Lower leg skin (tissue), 4 donors: ENCODE results near the gene PARP9. TPM values are rescaled to one million over a fixed set of nuclear protein-coding genes. Genes with fewer than 3 reads are reported as not detected.

Experiments used
- DNase-seq, 2 donors: peaks; one replicate each; pipeline ENCODE4 v3.0.0-alpha.2; 2019; ENCODE audit warnings: low spot score in 2 of 2
- H3K4me3 ChIP-seq: fragments of 200-600 bp; sonication (generic); 2 replicates; pipeline ENCODE4 v1.5.1; 2017; ENCODE audit warnings: mild to moderate bottlenecking, low read depth; ENCODE audit not compliant: poor library complexity, severe bottlenecking
- POLR2A ChIP-seq, 2 donors: fragments of 450-650 bp; IDR thresholded peaks; one replicate each; pipeline ENCODE4 v1.6.1; 2016 to 2017; ENCODE audit warnings: antibody characterized with exemption in 2 of 2, mild to moderate bottlenecking in 1 of 2, moderate library complexity in 1 of 2
- WGBS, 2 donors: methylation state at CpG; one replicate each; pipeline ENCODE4 v1.1.5; 2018; 5-methylcytosine and 5-hydroxymethylcytosine counted together
- intact Hi-C: fragments of 100-400 bp; cut with DNase I; formaldehyde crosslinking; loops from one replicate; pipeline ENCODE4 v1.15.0; 2023; ENCODE audit warnings: low total_unique reads
- total RNA-seq, 4 donors: library from RNA; depleted of rRNA; stranded (reverse); fragments of >200 nt; gene quantifications; one replicate each; pipeline ENCODE4 v1.1.0, GENCODE V29; 2016
- TF ChIP-seq, protein P1 (sequence below), 3 donors: fragments of 450-650 bp; IDR thresholded peaks; one replicate each; pipeline ENCODE4 v1.5.1; 2016; ENCODE audit warnings: antibody characterized with exemption in 3 of 3, mild to moderate bottlenecking in 3 of 3, moderate library complexity in 2 of 3

The PARP9 gene
- total RNA-seq = 10 to 100 TPM in 1 of 4 donors, 1 to 10 TPM in 3; 4.9 to 10.1 (median 7.3) TPM

DNA sequence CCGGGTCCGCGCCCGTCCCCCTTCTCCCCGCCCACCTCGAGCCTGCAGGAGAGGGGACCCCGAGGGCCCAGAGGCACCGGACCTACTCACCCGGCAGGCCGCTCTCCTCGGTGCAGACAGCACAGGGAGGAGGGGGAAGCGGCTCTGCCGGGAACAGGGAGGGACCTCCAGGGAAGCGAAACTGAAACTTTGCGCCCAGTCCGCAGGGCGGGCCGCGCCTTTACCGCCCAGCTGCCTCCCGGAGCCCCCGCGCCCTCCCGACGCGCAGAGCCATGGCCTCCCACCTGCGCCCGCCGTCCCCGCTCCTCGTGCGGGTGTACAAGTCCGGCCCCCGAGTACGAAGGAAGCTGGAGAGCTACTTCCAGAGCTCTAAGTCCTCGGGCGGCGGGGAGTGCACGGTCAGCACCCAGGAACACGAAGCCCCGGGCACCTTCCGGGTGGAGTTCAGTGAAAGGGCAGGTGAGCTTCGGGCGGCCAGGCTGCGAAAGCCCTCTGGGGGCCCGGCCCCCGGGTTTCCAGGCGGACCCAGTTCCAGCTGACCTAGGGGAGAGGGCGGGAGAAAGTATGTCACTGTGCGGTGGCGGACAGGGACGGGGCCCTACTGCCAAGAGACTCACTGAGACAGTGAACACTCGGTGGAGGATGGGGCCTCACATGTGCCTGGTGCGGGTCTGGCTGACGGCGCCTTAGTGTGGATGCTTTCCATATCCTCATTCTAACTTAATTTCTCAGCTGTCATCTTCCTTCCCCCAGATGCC is at the start of gene PARP9, which contains the start of gene DTX3L:
Gene PARP9, minus strand, starts transcription at position 146 of the 758 bp plus-strand sequence. CDS start 4,680 bp downstream, outside the sequence.
Gene DTX3L, plus strand, starts transcription at position 184 of the 758 bp plus-strand sequence. Its CDS starts 89 bp downstream, at position 273.
- DNase-seq = peak; percentile 69 to 95
- 1% methylated on average over 38 to 54 of the region's 56 CpGs for WGBS, 2 donors
- intact Hi-C loops = no loop called here

DNA sequence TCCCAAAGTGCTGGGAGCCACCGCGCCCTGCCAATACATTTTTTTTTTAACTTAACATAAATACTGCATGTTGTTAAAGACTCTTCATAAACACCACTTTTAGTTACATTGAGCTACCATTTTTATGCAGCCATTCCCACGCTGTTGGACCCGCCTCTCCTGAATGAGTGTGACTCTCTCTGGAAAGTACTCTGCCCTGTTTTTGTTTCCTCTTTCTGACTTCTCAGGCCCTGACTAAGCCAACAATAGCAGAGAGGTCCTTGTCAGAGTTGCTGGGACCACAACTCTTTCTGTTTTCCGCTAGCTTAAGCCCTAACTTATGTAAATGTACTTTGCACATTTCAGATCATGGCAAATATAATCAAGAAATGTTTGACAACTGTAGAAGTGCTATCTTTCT is 48.6 kb upstream of the PARP9 start:
- TF ChIP-seq, protein P1, sequence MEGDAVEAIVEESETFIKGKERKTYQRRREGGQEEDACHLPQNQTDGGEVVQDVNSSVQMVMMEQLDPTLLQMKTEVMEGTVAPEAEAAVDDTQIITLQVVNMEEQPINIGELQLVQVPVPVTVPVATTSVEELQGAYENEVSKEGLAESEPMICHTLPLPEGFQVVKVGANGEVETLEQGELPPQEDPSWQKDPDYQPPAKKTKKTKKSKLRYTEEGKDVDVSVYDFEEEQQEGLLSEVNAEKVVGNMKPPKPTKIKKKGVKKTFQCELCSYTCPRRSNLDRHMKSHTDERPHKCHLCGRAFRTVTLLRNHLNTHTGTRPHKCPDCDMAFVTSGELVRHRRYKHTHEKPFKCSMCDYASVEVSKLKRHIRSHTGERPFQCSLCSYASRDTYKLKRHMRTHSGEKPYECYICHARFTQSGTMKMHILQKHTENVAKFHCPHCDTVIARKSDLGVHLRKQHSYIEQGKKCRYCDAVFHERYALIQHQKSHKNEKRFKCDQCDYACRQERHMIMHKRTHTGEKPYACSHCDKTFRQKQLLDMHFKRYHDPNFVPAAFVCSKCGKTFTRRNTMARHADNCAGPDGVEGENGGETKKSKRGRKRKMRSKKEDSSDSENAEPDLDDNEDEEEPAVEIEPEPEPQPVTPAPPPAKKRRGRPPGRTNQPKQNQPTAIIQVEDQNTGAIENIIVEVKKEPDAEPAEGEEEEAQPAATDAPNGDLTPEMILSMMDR (IDR thresholded peaks at IDR 0.05) = no peak
- TF ChIP-seq POLR2A (IDR thresholded peaks at IDR 0.05) = no peak
- WGBS, 2 donors = 93 to 95% methylated on average over 5 of the region's 5 CpGs
- no peak overlapping the region for H3K4me3 ChIP-seq
- no peak for DNase-seq
- intact Hi-C loops = no loop called here

More for the DNA sequence above, at the start of gene PARP9, which contains the start of gene DTX3L:
- TF ChIP-seq POLR2A (IDR thresholded peaks at IDR 0.05) = no peak
- TF ChIP-seq, protein P1 (IDR thresholded peaks at IDR 0.05) = no peak
- peak within 1 kb of the TSS; percentile 79 for H3K4me3 ChIP-seq

DNA sequence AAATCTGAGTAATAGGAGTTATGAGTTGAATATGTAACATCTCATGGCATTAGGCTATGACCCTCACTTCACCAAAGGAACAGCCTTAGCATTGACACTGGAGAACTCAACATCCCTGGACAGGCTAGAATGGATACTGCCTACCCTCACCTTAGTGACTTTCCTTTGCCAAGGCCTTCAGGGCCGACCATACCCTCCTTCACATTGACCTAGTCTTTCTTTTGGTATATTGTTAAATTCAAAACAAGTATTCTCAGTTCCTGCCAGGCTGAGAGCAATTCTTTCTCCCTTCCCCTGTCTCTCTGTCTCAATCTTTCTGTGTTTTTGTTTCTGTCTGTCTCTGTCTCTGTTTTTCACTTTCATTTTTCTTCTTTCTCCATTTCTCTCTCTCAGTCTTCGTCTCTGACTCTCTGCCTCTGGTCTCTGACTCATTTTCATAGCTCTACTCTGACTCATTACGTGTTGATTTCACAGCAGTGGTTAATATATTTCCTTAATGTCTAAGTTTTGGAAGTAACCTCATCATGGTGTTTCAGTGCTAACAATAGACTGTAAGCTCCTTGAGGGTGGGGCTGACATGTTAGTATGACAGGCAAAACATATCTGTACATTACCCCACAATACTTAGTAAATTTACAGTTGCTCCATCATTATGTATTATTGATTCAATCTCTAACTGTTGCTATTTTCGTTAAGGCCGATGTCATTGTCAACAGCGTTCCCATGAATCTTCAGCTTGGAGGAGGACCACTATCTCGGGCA is 45.9 kb upstream of the PARP9 start:
- TF ChIP-seq, protein P1 (IDR thresholded peaks at IDR 0.05) = no peak
- no peak for TF ChIP-seq POLR2A (IDR thresholded peaks at IDR 0.05)
- DNase-seq = no peak
- 76 to 79% methylated on average over 7 of the region's 7 CpGs for WGBS, 2 donors
- intact Hi-C loops = no loop called here
- no peak overlapping the region for H3K4me3 ChIP-seq

DNA sequence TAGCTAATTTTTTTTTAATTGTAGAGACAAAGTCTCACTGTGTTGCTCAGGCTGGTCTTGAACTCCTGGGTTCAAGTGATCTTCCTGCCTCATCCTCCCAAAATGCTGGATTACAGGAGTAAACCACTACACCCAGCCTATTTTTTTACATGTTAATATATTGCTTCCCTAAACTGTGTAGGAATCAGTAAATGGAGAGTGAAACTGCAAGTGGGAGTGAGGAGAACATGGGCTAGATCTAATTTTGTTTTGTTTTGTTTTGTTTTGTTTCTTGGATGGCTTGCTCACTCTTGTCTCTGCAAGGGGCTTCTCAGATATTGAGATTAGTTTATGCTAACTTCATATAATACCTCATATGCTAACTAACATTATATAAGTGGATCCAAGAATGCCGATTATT is 44.8 kb upstream of the PARP9 start:
- no peak for TF ChIP-seq POLR2A (IDR thresholded peaks at IDR 0.05)
- TF ChIP-seq, protein P1 (IDR thresholded peaks at IDR 0.05) = no peak
- WGBS, 2 donors = 95 to 97% methylated on average over 1 of the region's 1 CpG
- intact Hi-C loops = no loop called here
- no peak for DNase-seq
- no peak overlapping the region for H3K4me3 ChIP-seq

DNA sequence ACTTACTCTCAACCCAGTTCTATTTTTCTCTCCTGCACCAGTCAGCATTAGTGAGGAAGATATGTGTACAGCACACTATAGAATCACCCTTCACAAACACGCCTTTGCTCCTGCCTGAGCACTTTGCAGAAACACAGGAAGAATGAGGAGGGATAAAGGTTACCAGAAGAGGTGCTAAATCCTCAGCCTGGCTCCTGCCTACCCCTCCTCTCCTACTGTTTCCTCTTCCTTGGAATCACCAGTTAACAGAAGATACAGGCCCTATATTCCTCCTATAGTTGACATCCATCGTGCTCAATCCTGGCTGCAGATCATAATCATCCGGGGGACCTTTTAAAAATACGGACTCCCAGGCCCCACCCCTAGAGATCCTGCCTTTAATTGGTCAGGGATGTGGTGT is 42.2 kb upstream of the PARP9 start:
- 58 to 61% methylated on average over 4 of the region's 4 CpGs for WGBS, 2 donors
- H3K4me3 ChIP-seq = no peak overlapping the region
- TF ChIP-seq POLR2A (IDR thresholded peaks at IDR 0.05) = no peak
- TF ChIP-seq, protein P1 (IDR thresholded peaks at IDR 0.05) = no peak
- no peak for DNase-seq
- intact Hi-C loops = no loop called here
